GM19372 (cell line): ENCODE results near the gene ELK3.

ENCODE experiments used
- ATAC-seq: cut with Tn5 transposase; IDR thresholded peaks from one replicate; pipeline ENCODE4 v1.9.1; 2021; ENCODE audit warnings: mild to moderate bottlenecking, low read depth, moderate library complexity; ENCODE audit not compliant: unreplicated experiment

The ELK3 gene

DNA sequence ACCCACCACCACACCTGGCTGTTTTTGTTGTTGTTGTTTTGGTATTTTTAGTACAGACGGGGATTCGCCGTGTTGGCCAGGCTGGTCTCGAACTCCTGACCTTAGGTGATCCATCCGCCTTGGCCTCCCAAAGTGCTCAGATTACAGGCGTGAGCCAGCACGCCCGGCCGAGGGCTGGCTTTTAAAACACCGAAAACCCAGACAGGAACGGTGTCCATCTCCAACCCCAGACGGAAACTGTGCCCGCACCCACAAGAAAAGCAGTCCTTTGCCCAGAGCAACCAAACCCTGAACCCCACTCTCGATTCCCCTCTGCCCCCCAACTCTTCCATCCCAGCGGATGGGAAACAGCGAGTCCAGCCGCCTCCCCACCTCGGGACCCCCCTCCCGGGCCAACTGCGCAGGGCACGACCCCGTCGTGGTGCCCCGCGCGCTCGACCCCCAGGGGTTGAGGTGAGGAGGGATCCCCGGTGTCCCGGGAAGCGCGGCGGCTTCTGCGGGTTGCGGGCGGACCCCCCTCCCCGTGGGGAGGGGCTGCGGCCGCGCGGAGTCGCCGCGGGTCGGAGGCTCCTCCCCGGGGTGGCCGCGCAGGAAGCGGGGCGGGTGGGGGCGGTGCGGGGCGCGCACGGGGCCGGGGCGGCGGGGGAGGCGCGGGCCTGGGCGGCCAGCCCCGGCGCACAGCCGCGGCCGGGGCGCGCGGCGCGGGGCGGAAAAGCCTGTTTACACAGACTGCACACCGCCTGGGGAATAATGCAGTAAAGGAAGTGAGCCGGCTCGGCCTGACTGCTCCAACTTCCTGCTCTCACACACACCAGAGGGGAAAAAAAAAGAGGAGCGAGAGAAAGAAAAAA, at the start of gene ELK3:
Gene ELK3 (plus strand): TSS at position 651 of the 851 bp plus-strand sequence.
- ATAC-seq = peak; percentile 41

DNA sequence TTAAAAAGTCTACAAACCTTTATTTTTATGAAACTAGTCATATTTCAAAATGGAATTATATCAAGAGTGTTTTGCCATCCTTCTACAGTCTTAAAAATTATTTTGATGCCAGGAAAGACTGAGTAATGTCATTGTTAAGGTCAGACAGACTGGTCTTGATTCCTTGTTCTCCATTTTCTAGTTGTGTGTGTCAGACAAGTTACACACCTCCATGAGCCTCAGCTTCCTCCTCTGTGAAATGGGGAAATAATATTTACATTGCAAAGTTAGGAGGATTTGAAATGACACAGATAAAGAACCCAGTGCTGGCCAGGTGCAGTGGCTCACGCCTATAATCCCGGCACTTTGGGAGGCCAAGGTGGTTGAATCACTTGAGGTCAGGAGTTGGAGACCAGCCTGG, 47.4 kb upstream of the ELK3 start:
- no peak for ATAC-seq

DNA sequence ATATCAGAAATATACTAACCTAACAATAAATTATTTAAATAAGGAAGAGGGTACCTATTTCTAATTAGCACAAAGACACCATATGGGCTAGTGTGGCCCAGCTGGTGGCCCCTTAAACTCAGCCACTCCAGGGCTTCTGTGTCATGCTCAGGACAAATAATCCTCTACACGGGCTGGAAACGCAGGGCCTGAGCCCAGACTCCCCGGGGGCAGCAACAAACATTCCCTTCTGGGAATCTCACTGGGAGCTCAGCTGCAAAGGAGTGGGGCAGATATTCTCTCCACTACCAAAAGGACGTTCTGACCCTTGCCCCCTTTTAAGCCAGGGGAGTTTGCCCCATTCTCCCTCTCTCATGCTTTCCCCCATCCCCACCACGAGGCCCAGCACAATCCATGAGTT, 43.7 kb upstream of the ELK3 start:
- ATAC-seq = no peak

DNA sequence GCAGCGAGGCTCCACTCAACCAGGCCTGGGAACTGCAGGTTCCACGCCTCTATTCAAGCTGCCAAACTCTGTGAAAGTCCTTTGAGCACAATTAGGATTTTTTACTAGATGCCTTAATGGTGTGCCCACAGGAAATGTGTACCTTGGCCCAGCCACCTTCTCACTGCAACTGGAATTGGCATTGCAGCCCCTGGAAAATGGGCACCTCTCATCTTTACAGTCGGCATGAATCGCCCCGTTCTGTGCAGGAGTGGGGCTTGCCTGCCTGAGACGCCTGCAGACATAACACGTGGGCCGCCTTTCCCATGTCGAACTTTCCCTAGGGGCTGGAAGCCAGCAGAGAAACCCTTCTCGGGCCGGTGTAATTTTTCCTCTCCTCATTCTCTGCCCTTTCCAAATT, 42.0 kb upstream of the ELK3 start:
- ATAC-seq = no peak

DNA sequence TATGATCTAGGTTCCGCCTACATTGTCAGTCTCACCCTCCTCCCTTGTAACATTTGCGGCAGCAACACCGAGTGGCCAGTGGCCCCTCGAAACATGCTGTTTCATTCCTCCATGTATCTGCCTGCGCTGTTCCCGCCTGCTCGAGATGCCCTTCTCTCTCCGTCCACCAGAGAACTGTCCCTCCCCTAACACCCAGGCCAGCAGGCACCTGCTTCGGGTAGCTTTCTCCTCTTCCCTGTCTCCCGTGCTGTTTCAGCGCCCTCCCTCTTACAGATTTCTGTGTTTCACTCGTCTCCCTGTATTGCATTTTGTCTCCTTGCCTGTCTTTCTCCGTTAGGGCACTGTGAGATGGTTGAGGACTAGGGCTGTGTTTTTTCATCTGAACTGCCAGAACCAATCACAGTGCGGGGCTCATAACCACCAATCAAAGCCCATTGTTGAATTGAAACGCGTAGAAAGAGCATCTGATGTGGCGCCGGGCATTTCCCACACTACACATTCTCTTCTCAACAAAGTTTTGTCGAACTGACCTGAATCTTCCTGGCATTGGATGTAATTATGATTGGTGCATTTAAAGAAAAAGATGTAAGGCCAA, 40.9 kb upstream of the ELK3 start:
- no peak for ATAC-seq

DNA sequence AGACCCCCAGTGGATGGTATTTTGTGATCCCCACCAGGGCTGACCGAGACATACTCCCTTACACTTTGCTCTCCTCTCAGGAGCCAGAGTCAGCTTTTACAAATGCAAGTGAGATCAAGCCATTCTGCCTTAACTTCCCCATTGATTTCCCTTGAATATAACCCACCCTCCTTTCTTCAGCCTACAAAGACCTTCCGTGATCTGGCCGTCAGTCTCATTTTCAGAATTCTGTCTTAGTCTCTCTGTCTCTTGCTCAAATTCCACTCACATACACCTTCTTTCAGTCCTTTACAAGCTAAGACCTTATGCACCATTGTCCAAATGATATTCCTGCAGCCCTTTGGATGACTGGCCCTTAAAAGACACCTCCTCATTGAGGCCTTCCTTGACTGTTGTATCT, 39.0 kb upstream of the ELK3 start:
- ATAC-seq = no peak

DNA sequence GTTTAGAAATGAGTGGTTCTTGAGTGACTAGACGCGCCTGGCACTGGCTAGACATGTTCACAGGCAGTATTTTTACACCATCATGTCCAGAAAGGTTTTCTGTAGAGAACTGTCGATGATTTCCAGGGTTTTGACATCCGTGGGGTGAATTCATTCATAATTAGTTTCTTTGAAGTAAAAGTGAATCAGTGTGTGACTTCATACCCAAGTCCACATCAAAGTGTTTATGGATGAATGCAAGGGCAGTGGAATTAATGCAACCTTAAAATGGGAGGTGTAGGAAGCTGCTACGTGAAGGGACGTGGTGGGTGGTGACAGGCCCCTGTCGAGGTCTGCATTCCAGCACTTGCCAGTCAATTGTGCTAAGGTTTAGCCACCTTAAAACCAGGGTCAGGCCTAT, 38.4 kb upstream of the ELK3 start:
- no peak for ATAC-seq

DNA sequence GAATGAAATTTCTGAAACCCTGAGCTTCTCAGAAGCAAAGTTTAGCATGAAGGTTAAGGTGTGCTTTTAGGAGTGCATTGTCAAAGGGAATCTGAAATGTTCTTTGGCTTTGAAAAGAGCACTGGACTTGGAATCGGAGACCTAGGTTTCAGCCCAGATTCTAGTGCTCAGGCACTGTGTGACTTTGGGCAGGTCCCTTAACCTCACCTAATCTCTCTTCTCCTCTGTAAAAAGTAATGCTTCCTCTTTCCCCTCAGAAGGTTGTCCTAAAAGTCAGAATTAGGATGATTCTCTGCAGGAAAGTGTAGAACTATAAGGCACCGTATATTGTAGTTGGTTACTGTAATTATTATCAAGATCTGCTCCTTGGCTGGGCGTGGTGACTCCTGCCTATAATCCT, 38.0 kb upstream of the ELK3 start:
- no peak for ATAC-seq

DNA sequence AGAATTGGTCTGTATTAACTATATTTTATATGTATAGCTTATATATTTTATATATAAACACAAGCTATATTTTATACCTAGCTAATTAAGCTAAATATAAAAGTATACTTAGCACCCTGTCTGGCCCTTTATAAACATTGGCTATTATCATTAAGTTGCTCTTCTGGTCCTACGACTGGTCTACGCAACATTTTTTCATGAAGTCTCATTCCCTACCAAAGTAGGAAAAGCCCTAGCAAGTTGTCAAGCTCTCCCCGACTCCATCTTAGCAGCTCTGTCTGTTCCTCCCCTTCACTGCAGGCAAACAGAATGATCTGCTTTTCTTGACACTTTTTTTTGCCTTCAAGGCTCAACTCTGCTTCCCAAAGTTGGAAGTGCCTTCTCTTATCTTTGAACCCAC, 36.7 kb upstream of the ELK3 start:
- ATAC-seq = no peak

DNA sequence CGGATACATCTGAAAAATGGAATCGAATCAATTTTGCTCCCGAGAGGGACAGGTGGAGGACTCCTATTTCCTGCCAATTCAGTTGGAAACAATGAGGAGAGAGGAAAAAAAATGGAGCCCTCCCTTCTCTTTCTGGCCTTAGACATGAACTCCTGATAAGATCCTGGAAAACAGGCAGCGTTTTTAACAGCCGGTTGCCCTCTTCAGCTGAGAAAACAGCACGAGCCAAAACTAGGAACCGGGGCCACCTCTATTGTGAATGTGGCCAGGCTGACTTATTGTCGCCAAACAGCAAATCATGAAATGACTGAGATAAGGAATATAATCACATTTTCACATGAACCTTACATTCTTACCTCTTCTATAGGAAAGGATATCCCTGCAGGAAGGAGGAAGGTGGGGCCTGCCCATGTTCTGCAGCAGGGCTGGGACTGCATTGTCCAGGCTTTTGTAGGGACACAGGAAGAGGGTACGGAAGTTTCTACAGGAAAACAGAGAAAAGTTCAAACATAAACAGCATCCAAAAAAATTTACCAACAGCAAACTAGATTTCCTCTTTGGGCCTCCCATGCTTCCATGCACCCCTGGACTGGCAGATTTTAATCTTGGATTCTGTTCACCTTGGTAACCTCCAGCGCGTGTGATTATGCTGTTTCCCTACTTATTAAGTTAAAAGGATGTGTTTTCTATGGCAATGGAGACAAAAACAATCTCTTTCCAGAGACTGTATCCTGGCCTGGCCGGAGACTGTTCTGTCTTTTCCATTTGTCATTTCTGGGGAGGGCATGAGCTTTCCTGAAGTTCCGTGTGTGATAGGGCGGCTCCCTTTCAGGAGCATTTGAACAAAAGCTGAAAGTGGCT, 29.0 kb upstream of the ELK3 start:
- no peak for ATAC-seq

DNA sequence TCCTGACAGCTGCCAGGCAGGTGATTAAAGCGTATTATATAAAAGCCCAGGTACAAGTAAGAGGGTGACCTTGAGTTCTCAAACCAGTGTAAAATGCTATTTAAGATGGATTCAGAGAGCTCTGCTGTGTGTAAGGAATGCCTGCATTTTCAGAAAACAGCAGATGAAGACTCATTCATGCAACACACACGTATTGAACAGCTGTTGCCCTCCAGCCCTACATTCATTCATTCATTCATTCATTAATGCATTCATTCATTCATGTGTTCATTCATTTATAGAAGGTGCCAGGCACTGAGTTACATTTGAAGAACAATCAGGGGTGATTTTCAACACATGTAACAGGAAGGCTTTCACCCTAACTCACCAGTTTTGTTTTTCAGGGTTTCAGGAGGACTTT, 27.4 kb upstream of the ELK3 start:
- no peak for ATAC-seq

DNA sequence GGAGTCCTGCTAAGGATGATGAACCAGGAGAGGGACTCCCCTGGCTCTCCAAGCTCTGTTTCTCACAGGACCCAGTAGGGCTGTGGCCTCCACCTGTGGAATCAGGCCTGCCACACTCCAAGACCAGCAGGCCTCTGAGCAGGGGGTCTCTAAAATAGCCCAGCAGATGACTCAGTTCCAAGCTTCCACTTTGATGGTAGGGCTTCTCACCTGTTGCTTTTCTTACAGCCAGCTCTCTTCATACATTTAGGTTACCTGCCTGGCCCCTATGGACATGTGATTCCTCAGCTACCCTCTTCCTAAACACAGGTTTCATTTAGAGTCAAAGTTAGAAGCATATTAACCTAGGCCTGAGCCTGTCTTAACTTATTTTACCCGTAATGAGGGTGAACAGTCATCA, 26.7 kb upstream of the ELK3 start:
- no peak for ATAC-seq

DNA sequence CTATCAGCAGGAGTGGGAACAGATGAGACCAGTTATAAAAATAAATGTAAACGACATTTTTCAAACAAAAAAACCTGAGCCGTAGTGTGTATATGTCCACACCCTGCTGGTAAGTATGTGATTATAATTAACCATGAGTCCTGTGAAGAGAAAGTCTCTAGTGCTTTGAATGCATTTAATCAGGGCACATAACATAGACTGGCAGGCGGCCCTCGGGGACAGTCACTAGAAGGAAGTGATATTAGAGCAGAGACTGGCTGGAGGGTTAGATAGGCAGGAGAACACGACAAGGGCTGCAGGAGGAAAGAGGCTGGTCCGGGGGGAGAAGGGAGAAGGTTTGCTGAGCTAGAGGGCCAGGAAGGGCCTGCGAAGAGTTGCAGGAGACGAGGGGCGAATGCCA, 23.8 kb upstream of the ELK3 start:
- no peak for ATAC-seq

DNA sequence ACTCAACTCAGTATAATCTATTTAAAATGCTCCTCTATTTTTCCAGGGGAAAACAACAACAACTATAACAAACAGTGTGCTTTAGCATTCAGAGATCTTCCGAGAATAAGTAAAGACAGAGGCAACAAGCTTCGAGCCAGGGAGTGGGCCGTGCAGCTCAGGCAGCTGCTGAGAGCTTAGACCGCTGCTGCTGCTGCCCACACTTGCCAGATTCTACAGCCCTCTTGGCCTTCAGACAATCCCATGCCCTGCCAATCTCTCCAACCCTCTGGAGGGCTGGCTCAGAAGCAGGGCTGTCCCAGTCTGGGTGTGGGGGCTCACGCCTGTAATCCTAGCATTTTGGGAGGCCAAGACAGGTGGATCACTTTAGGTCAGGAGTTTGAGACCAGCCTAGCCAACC, 23.4 kb upstream of the ELK3 start:
- no peak for ATAC-seq

DNA sequence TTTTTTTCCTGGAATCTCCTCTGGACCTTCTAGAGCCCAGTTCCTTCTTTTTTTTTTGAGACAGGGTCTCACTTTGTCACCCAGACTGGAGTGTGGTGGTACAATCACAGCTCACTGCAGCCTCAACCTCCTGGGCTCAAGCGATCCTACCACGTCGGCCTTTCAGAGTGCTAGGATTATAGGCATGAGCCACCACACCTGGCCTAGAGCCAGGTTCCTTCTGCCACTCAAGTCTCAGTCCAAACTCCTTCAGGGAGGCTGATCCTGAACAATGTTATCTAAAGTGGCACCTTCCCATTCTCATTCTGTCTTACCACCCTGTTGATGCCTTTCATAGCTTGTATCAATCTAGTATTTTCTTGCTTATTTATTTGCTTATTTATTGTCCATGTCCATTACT, 22.3 kb upstream of the ELK3 start:
- no peak for ATAC-seq

DNA sequence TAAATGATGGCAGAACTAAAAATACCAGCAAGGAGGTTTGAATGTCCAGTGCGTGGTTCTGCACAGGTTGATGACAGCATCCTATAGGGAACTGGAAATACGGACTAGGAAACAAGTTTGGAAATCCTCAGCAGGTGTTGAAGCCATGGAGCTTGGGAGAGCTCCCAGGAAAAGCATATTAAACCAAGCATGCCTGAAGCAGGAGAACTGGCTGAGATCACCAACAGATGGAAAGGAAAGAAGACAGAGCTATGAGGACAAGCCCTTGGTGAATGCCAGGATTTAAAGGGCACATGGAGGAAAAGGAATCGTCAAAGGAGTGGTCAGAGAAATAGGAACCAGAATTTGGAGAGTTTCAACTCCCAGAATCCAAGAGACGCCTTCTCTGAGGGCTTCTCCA, 21.2 kb upstream of the ELK3 start:
- no peak for ATAC-seq

DNA sequence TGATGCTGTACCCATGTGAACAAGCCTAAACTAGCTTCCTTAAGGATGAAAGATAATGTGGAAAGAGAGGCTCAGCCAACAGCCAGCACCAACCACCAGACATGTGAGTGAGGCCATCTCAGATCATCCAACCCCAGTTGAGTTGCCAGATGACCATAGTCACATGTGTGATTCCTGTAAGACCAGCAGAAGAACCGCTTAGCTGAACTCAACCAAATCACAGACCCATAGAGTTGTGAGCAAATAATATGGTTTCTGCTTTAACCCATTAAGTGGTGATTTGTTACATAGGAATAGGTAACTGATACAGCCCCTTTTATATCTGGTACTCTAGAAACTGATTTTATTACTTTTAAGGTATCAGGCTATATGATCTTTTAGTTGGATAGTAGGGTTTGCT, 17.6 kb upstream of the ELK3 start:
- ATAC-seq = no peak

DNA sequence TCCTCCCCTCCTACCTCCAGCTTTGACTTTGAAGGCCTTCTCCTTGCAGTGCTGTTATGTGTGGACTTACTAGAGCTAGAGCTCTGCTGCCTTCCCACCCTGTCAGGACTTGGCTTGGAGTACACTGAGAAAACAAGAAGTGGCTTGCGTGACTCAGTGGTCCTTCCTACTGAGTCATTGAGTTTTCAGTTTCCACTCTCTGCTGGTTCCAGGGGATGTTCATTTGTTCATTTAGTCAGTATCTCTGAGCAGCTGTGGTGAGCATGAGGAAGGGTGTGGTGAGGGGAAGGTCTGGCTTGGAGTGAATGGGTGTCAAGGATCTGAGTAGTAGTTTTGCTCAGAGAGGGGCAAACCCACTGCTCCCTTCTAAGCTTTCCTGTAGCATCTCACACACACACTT, 17.2 kb upstream of the ELK3 start:
- no peak for ATAC-seq

DNA sequence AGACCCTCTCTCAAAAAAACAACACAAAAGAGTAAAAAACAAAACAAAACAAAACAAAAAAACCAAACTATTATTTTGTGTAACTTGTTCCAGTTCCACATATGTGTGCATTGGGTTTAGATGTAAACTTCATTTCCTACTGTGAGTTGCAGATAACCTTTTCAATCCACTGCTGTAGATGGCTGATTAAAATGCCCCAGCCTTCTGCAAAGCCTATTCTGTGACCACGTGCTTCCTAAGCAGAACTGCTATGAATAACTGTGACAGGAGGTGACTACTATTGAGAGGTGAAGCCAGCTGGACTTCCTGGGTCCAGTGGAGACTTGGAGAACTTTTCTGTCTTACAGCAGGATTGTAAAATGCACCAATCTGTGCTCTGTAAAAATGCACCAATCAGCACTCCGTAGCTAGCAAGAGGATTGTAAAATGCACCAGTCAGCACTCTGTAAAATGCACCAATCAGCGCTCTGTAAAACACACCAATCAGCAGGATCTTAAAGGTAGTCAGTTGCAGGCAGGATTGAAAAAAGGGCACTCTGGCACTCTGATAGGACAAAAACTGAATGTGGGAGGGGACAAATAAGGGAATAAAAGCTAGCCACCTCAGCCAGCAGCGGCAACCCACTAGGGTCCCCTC, 10.3 kb upstream of the ELK3 start:
- no peak for ATAC-seq

DNA sequence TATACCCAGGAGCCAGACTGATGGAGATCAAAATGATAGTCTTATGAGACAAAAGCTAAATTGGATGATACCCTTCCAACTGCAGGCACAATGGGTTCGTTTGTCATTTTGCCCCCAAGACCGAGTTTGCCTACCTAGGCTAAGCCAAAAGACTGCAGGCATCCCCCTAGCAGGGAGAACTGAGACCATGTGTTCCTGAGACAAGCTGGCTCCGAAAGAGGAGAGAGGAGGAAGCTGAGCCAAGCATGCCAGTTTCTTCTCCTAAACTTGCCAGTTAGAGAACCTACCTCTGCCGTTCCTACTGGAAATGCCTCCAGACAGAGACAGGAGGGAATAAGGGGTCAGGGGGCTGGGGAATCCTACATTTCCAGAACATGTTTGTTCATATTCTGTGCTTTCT, 8.3 kb upstream of the ELK3 start:
- ATAC-seq = no peak
